GM19328 (cell line): ENCODE data around the gene TMEM72.

Experiments used
- ATAC-seq: cut with Tn5 transposase; IDR thresholded peaks from one replicate; pipeline ENCODE4 v1.9.1; 2021; ENCODE audit warnings: mild to moderate bottlenecking, moderate library complexity; ENCODE audit not compliant: unreplicated experiment

Gene TMEM72

DNA sequence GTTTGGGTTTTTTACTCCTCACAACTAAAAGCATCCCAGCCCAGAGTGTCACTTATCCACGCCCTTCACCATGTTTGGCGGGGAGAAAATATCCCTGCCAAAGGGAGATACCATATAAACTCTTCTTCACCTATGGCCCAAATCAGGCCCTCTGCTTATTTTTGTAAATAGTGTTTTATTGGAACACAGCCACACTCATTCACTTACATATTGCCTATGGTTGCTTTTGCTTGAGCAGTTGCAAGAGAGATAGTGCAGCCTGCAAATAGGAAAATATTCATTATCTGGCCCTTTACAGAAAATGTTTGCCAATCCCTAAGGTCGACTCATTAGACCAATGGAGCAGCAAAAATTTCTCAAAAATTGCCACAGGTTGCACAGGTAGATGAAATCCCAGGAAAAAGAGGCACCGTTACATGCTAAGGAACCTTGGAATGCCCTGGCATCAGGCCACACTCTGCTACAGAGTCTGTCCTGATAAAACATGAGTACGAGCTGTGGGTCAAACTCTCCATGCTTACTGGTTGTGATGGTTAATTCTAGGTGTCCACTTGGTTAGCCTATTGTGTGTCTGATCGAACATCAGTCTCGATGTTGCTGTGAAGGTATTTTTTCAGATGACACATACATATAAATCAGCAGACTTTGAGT is 40.6 kb downstream of the TMEM72 start:
- no peak for ATAC-seq

DNA sequence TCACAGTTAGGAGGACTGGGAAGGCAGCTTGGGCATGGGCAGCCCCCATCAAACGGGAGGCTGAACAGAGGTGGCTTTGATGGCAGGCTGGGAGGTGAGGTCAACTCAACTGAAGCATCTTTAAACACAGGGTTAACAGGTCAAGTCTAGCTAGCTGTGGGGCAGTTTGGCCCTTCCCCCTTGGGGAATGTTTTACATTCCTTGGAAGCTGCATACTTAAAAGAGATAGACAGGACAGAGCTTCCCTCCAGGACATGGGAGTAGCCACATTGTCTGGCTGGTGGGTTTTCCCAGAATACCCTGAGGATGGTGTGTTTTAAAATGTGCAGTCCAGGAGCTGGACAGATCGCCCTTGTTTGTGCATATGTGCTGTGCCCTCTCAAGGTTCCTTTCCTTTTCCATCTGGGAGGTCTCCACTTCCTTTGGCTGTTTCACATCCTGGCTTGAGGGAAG is 41.7 kb downstream of the TMEM72 start:
- ATAC-seq: no peak

DNA sequence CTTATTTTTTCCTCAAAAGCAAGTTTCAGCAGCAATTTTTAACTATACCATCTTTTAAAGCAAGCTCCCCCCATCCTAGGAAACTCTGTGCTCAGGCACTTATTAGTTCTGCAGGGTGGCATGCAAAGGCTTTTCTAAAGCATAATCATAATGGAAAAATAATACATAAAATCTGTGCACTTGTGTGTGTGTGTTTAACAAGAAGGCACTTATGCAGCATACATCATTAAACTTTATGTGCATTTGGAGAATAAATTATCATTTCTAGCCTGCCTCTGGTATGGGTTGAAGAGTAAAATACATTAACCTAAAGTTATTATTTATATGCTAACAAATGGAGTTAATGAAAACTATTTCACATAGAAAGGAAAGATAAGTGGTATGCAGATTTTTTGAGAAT is 42.9 kb downstream of the TMEM72 start:
- no peak for ATAC-seq

DNA sequence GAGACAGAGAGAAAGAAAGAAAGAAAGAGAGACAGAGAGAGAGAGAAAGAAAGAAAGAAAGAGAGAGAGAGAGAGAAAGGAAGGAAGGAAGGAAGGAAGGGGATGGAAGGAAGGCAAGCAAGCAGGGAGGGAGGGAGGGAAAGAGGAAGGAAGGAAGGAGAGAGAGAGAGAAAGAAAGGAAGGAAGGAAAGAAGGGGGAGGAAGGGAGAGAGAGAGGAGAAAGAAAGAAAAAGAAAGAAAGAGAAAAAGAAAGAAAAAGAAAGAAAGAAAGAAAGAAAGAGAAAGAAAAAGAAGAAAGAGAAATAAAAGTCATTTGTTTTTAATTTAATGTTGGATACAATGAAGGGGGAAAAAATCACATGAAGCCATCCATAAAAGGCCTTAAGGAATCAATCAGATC is 43.8 kb downstream of the TMEM72 start:
- ATAC-seq: no peak

DNA sequence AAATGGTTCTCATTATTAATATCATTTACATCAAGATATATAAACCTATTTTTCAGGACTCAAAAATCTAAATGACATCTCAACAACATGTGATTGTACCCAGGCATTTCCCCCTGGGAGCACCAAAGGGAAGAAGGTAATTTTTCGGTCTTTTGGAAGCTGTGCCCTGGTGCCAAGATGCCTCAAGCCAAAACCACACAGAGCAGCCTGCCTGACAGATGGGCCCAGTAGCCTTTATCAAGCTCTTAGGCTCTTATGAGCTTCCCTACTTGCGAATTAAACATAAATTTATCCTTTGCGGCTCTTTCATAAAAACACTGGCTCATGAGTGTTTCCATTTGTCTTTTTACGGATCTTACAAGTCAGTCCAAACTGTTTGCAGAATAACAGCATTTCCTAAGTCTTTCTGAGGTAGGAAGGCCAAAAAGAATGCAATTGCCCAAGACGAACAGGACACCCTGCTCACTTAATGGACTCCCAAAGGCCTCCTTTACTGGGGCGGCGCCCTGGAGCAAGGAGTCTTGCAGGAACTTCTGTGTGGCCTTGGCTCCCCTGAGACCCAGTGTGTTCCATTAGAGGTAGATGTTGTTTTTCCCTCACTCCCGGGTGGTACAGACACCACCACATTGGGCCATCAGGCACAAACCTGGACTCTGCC is 44.4 kb downstream of the TMEM72 start:
- ATAC-seq: no peak

DNA sequence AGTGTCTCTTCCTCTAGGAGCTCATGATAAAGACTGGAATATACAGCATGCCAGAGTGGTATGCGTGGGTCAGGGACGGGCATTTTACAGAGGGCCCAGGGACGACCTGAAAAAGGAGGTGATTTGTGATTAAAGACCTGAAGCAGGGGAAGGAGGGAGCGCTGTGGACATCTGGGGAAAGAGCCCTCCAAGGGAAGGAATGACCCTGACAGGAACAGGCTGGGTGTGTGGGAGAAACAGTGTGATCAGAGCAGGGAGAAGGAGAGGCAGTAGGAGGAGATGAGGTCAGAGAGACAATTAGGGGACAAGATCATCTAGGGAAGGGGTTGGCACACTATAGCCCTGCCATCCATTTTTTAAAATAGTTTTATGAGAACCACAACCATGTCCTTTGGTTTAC is 45.1 kb downstream of the TMEM72 start:
- ATAC-seq: no peak

DNA sequence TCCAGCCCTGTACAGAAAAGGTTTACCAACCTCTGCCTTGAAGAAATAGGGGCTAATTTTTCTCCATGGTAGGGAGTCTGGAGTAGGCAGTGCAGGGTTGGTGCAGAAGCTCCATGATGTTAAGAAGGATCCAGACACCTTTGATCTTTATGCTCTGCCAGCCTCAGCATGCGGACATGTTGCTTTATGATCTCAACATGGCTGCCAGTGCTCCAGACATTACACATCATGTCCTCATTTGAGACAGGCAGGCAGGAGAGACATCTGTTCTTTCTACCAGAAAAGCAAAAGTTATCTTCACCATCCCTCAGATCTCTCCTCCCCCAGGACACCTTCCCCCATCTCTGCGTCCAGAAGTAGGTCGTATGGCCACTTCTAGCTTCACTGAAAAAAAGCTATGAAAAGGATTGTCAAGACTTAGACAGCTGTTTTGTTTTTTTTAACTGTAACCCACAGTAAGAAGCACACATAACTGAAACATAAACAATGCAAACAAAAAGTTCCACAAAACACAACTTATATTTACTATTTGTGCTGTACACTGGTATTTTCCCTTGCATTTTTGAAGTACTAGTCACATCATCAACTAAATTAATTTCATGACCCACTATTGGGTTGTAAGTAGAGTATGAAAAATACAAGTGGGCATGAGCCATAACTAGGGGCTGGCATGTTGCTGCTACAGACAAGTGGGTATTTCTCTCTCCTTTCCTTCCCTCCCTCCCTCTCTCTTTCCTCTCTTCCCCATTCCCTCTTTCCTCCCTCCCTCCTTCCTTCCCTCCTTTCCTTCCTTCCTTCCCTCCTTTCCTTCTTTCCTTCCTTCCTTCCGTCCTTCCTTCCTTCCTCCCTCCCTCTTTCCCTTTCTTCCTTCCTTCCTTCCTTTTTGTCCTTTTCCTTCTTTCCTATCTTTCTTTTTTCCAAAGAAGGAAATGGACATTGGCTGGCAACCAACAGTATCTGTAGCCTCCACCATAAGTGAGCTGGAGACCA is 45.9 kb downstream of the TMEM72 start:
- no peak for ATAC-seq

DNA sequence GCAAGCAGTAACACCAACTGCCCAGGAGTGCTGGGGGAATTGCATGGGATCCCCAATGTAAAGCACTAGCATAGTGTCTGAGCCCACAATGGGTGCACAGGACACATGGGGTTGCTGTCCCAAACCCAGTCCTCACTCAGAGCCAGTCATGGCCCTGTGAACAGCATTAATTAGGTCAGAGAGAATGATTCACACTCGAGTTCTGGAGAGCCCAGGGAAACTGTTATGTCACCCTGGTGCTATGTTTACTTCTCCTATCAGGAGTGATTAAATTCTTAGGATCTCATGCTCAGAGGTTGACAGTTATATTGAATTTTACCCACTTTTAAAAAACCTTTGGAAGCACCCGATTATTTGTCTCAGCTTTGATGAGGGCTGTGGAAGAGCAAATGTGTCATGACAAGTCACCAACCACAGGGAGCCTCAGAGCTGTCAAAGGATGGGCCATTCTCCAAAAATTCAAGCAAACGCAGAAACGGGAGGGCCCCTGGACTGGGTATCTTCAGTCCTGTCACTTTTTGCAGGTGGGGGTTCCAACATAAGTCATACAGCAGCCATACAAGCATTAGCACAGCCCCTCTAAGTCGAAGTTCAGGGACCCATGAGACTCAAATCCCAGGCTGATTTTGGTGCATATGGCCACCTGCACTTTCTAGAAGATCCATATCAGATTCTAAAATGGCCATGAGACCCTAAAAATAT is 47.2 kb downstream of the TMEM72 start:
- no peak for ATAC-seq

DNA sequence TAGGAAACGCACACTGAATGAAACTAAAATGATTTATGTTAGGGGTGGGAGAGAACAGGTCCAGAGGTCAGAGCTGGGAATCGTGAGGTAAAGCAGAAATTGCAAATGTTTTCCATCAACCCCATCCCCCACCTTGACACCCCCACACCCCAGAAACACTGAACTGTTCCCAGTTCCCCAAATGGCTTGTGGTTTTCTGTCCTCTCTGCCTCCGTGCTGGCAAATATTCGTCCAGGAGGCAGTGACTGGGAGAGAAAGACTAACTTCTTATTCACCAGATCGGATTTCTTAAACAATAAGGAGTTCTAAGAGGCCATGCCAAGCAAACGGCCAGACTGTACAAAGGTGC is 47.7 kb downstream of the TMEM72 start:
- ATAC-seq: no peak

DNA sequence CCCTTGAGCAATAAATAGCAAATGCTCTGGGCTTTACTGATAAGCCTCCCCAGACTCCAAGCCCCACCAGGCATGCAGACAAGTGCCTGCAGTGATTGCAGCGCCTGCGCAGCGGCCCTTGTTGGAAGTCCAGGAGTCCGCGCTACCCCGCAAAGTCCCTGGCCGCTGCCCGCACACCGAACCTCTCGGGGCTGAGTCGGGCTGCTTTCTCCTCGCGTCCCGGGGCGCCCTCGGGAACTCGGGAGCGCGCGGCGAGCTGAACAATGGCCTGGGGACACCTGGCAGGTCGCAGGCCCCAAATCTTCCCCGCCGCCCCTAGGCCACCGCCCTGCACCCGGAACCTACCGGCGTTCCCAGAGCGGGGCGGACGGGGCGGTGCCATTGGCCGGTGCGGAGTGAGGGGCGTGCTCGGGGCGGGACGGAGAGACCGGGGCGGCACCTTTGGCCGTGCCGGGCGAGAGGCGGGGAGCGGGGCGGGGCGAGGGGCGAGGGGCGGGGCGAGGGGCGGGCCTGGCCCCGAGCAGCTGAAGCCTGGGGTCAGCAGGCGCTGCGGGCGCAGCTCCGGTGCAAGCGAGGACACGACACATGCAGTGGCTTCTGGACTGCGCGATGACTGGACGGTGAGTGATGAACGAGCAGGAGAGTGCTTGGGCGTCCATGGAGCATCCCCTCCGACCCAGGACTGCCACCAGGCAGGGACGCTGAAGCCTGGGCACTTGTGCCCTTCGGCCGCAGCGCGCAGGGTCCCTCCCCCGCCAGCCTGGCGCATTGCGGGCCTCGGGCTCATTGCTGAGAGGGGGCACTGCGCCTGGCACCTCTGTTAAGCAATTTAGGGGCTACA is 48.3 kb downstream of the TMEM72 start, which contains the start of gene RASSF4:
Gene RASSF4, plus strand, starts transcription at position 556 of the 841 bp plus-strand sequence. CDS start 10,401 bp downstream, outside the sequence.
- ATAC-seq: peak; percentile 98

DNA sequence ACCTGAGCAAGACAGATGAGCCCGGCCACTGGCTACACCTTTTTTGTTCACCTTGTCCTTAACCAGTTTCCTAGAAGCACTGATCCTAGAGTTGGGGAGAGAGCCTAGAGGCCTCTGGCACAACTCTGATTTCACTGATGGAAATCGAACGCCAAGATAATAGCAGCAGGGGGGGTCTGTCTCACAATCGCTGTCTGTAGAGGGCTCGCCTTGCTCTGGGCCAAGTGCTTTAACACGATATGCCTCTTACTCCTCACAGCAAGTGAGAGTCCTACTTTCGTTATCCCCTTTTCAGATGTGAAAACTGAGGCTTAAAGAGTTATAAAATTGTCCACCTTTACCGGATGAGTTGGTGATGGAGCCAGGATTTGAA is 48.9 kb downstream of the TMEM72 start:
- ATAC-seq: no peak

DNA sequence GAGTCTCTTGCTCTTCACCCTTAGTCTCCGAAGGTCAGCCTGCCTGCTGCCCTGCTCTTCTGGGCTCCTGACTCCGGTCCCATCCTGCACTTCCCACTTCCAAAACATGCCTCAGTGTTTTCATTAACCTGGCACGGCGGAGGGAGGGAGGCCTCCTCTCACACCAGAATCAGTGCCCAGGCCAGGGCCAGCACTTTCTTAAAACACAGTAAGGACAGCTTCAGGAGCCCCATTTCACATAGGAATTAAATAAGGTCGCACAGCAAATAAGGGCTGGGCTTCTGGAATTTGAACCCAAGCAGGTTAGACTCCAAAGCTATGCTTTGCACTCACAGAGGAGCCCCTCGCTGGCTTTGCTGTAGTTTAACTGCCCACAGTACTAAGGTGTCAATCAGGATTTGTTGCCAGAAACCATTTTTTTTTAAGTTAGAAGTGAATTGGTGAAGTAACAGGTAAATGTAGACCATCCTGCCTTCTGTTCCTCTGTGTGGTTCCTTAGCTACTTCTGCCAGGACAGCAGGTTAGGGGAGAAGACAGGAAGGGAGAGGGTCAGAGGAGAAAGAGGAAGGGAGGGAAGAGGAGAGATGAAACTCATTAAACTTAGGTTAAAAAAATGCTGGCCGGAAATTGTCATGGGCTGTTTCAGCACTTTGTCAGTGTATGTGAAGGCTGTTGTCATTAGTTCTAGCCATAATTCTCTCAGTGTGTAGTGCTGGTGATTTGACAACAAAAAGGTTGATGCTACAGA is 49.5 kb downstream of the TMEM72 start:
- ATAC-seq: no peak

DNA sequence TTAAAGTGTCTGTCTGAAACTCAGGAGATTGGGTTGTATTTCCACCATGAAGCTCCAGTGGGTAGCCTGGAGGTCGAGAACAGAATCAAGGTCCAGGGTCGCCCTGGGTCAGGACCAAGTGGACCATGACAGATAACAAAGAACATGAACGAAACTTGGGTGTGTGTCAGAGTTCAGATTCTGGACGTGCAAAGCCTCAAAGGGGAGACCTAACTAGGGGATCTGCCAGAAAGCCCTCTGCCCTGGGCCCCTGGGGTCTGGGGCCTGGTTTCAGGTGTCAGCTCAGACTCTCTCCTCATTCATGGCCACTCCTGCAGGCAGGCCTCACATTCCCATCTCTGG is 50.1 kb downstream of the TMEM72 start:
- ATAC-seq: no peak

DNA sequence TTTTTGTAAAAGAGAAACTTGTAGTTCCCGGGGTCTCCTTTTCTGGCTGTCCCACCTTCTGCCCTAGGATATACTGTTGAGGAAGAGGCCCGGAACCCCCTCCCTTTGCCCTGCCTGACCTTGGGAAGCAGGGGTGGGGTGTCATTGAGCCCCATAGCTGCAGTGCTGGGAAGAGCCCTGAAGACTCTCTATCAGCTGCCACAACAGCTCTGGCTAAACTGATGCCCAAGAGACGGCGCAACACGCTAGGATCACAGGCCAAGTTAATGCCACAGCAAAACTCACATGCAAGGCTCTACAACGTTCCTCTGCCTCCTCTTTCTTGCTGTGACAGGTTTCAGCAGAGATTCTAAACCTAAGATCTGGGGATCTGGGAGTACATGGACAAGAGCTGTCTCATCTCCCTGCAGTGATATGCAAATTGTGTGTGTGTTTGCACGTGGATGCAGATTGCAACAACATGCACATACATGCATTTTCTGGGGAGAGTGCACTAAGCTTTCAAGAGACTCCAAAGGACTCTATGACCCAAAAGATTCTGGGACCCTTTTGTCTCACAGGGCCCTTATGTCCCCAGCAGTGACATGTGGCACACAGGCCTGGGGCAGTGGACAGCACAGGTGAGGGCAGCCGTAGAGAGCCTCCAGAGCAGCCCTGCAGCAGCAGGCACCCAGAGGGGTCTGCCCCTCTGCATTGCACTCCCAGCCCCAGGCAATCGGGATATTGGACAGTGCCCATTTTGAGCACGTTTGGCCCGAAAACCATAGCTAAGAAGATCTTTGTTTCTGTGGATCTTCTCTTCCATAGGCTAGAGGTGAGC is 51.0 kb downstream of the TMEM72 start:
- ATAC-seq: no peak

DNA sequence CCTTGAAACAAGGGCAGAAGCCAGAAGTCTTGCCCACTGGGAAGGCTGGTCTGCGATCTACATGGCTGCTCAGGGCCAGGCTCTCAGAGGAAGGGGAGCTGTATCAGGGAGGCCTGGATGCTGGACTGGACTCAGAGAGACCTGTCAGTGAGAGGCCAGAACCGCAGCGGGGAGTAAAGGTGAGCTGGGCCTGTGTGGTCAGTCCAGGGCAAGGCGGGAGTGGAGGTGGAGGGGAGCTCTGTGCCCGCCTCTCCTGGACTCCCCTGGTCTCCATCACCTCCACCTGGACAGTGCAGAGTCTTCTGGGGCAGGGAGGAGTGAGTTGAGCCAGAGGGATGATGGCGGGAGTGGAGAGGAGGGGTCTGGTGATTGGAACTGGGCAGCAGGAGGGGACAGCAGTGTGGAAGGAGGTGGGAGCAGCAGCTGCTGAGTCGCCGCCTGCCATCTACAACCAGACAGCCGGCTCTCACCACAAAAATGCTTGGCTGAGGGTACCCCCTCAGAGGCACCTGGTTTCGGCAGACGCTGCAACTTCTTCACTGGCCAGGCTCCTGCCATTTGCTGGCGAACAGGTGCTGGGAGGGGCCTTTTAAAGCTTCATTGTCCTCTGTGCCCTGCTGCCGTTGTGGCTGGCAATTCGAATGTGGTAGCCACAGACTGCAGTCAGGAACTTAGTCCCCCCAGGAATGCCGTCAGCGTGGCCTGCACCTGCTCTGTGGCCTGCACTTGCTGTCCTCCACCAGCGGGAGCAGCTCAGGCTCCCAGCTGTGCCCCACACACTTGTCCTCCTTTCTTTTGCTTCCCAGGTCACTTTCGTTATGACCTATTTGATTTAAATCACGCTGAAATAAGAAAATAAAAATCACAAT is 52.0 kb downstream of the TMEM72 start:
- no peak for ATAC-seq

DNA sequence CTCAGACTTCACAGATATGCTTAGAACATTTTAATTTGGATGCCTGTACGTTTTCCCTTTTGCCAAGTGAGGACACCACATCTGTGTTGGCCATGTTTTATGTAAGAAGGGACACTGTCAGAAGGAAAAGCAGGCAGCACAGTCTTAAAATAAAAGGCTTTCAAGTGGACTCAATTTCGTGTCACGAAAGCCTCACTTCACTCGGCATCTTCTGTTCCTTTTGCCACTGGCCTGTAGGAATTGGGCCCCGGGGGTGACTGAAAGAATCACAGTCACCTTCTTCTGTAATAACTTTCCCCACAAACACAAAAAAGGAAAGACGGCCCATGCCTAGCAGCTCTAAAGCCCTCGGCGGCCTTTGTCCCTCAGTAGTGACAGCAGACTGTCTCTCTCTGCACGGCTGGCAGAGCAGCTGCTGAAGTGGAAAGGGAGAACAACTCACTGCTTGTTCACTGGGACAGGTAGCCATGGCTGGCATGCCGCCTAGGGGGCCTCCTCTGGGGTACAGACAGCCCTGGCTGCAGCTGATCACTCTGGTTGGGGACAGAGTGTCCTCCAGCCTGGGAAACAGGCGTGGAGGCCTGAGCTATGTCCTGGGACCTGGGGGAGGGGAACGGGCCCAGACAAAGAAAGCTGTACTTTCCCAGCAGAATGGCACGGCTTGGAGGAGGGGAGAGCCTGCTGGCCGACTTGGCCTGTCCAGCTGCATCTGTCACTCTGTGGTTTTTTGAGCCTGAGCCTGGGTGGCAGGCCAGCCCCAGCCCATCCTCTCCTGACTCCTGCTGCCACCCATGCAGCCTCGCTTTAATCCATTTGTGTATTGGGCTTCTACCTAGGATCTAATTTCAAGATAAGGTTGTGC is 52.9 kb downstream of the TMEM72 start:
- ATAC-seq: no peak

DNA sequence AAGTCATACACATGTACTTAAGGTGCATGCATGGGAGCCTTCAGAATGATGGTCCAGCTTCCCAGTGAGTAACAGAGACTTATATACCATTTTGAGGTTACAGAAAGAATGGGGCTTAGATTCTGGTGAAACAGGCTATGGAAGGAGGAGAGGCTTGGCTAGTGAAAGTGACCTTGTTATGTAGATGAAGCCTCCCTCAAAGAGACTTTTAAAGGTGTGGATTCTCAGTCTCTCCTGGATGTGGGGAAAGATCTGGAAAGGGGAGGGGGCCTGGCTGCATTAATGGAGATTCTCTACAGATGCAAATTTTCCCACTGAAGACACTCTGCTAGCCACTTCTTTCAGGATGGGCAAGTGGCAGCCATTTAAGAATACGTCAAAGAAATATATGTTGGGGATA is 54.0 kb downstream of the TMEM72 start:
- ATAC-seq: no peak
